K562 (cell line): ENCODE data around the gene LIF. TPM values are rescaled to one million over a fixed set of nuclear protein-coding genes. Genes with fewer than 3 reads are reported as not detected.

ENCODE experiments used
- ATAC-seq: fragments of 200-7000 bp; cut with Tn5 transposase; 3 replicates; pipeline ENCODE4 v1.9.1; 2020; ENCODE audit warnings: moderate library complexity
- BruUV-seq: library from RNA; stranded (reverse); fragments of 400-500 nt; replicated peaks from 2 replicates; lab custom pipeline; 2021; lab: Mats Ljungman, UMichigan
- CTCF ChIA-PET: fragments of 300-600 bp; formaldehyde crosslinking; extraction: SDS; loops from one replicate; lab custom pipeline; 2021; ENCODE audit warnings: low intra/inter-chr PET ratio; lab: Yijun Ruan, JAX
- POLR2A ChIA-PET: fragments of 300-600, 350-650 bp; sonication (Branson Sonifier 250); formaldehyde crosslinking; extraction: SDS; loops from one replicate; lab custom pipeline; 2021; ENCODE audit warnings: antibody characterized with exemption, inconsistent platforms; lab: Yijun Ruan, JAX
- DNase-seq, 4 experiments: peaks; one replicate each; pipeline versions ENCODE4 v3.0.0 to v3.0.0-alpha.2; 2011 to 2018; ENCODE audit warnings: low spot score in 3 of 4, mixed read lengths in 3 of 4; ENCODE audit errors: extremely low read depth in 1 of 4
- FAIRE-seq: peaks from 2 replicates; lab custom pipeline; 2011; peaks lifted over from hg19 to GRCh38; lab: Jason Lieb, UNC
- H2AFZ ChIP-seq: 2 replicates; pipeline ENCODE4 v1.6.0; 2011; ENCODE audit warnings: low read depth, low read length, control low read depth, inconsistent platforms
- H3K27ac ChIP-seq: fragments of 200-600 bp; 3 replicates; pipeline ENCODE4 v1.8.0; 2011; ENCODE audit warnings: low read depth, mild to moderate bottlenecking, control low read depth, inconsistent platforms, low read length, moderate library complexity, mixed read lengths; ENCODE audit errors: extremely low read depth
- H3K27me3 ChIP-seq, 2 experiments: fragments of 300-600 bp in 1 of 2; 2 replicates in 1 of 2; 3 replicates in 1 of 2; pipeline versions ENCODE4 v1.6.0 to v1.8.0; 2011; ENCODE audit warnings: inconsistent platforms in 2 of 2, low read length in 2 of 2, mild to moderate bottlenecking in 1 of 2, mixed read lengths in 1 of 2, moderate library complexity in 1 of 2; ENCODE audit not compliant: control insufficient read depth in 2 of 2, insufficient read depth in 2 of 2
- H3K36me3 ChIP-seq: fragments of 300-600 bp; 3 replicates; pipeline ENCODE4 v1.8.0; 2011; ENCODE audit warnings: mild to moderate bottlenecking, low read length, inconsistent platforms; ENCODE audit not compliant: control insufficient read depth, insufficient read depth
- H3K4me1 ChIP-seq, 2 experiments: fragments of 200-600 bp in 1 of 2; replicated peaks in 1 of 2; 2 replicates in 1 of 2; 3 replicates in 1 of 2; pipeline versions ENCODE4 v1.5.1 to v1.8.0; 2011; ENCODE audit warnings: inconsistent platforms in 2 of 2, low read length in 2 of 2, mild to moderate bottlenecking in 1 of 2, mixed read lengths in 1 of 2, moderate library complexity in 1 of 2; ENCODE audit not compliant: control insufficient read depth in 2 of 2, insufficient read depth in 2 of 2
- H3K4me2 ChIP-seq: 2 replicates; pipeline ENCODE4 v1.6.1; 2011; ENCODE audit warnings: low read length, control low read depth, inconsistent platforms, mixed read lengths; ENCODE audit not compliant: insufficient read depth
- H3K4me3 ChIP-seq: fragments of 200-600 bp; sonication (generic), shearing (Covaris generic); 2 replicates; pipeline ENCODE4 v1.5.1; 2016; ENCODE audit warnings: control low read depth, inconsistent platforms
- H3K79me2 ChIP-seq: fragments of 200-600 bp; 3 replicates; pipeline ENCODE4 v1.8.0; 2011; ENCODE audit warnings: low read length, inconsistent platforms; ENCODE audit not compliant: control insufficient read depth, insufficient read depth
- H3K9ac ChIP-seq, 2 experiments: 2 replicates each; pipeline versions ENCODE4 v1.6.0 to v1.6.1; 2011; ENCODE audit warnings: low read depth in 2 of 2, low read length in 2 of 2, control low read depth in 1 of 2, inconsistent platforms in 1 of 2, mild to moderate bottlenecking in 1 of 2, mixed read lengths in 1 of 2; ENCODE audit not compliant: insufficient read depth in 1 of 2
- H3K9me1 ChIP-seq: one replicate; pipeline ENCODE4 v1.6.0; 2011; ENCODE audit warnings: inconsistent platforms, mild to moderate bottlenecking, low read length, moderate library complexity; ENCODE audit not compliant: control insufficient read depth, insufficient read depth
- H3K9me3 ChIP-seq: replicated peaks from 2 replicates; pipeline ENCODE4 v1.5.1; 2011; ENCODE audit warnings: low read depth, low read length, inconsistent platforms; ENCODE audit not compliant: control insufficient read depth, insufficient read depth
- H4K20me1 ChIP-seq: replicated peaks from 2 replicates; pipeline ENCODE4 v1.6.1; 2011; ENCODE audit warnings: low read length, inconsistent platforms, mixed read lengths; ENCODE audit not compliant: control insufficient read depth, insufficient read depth
- ARID1B ChIP-seq: fragments of 450-650 bp; IDR thresholded peaks from 2 replicates; pipeline ENCODE4 v1.6.1; 2016; ENCODE audit warnings: antibody characterized with exemption, mild to moderate bottlenecking, inconsistent platforms
- CBFA2T3 ChIP-seq: fragments of 450-650 bp; IDR thresholded peaks from 2 replicates; pipeline ENCODE4 v1.6.1; 2017
- CBX1 ChIP-seq: sonication (generic); IDR thresholded peaks from 2 replicates; pipeline ENCODE4 v1.6.1; 2016; ENCODE audit warnings: antibody characterized with exemption, low read depth, mild to moderate bottlenecking
- ELK1 ChIP-seq: sonication (generic); formaldehyde crosslinking; IDR thresholded peaks from 2 replicates; pipeline ENCODE4 v1.8.1; 2022; ENCODE audit warnings: missing genetic modification reagents
- NFIC ChIP-seq: fragments of 450-650 bp; IDR thresholded peaks from 2 replicates; pipeline ENCODE4 v1.6.1; 2017; ENCODE audit warnings: mild to moderate bottlenecking, inconsistent platforms
- NRF1 ChIP-seq, 2 experiments: fragments of 450-650 bp; IDR thresholded peaks in 1 of 2; conservative IDR thresholded peaks in 1 of 2; 2 replicates each; pipeline ENCODE4 v1.6.1; 2014; ENCODE audit warnings: mild to moderate bottlenecking in 2 of 2
- OTX1 ChIP-seq: fragments of 450-650 bp; formaldehyde crosslinking; IDR thresholded peaks from 2 replicates; pipeline ENCODE4 v1.4.0; 2022; ENCODE audit warnings: mild to moderate bottlenecking
- POLR2G ChIP-seq: fragments of 200-400 bp; formaldehyde crosslinking; IDR thresholded peaks from 2 replicates; pipeline ENCODE4 v1.6.1; 2017; ENCODE audit warnings: low read depth, mild to moderate bottlenecking, antibody characterized with exemption, low read length, moderate library complexity
- PREB ChIP-seq: sonication (generic); formaldehyde crosslinking; IDR thresholded peaks from 2 replicates; pipeline ENCODE4 v1.8.1; 2023; ENCODE audit warnings: mild to moderate bottlenecking, missing genetic modification reagents
- RBM34 ChIP-seq: fragments of 200-400 bp; formaldehyde crosslinking; IDR thresholded peaks from 2 replicates; pipeline ENCODE4 v1.6.1; 2018; ENCODE audit warnings: low read length, borderline replicate concordance; ENCODE audit not compliant: insufficient read depth
- RREB1 ChIP-seq: fragments of 250-450 bp; sonication (Bioruptor Pico); IDR thresholded peaks from 2 replicates; pipeline ENCODE4 v1.4.0; 2020
- TAL1 ChIP-seq: fragments of 450-650 bp; IDR thresholded peaks from 2 replicates; pipeline ENCODE4 v1.6.1; 2016; ENCODE audit warnings: mild to moderate bottlenecking
- TCF3 ChIP-seq: sonication (generic); formaldehyde crosslinking; IDR thresholded peaks from 2 replicates; pipeline ENCODE4 v1.4.0; 2020; ENCODE audit warnings: mild to moderate bottlenecking, missing genetic modification reagents
- ZBTB43 ChIP-seq: sonication (generic); formaldehyde crosslinking; IDR thresholded peaks from 2 replicates; pipeline ENCODE4 v1.8.0; 2023; ENCODE audit warnings: mild to moderate bottlenecking, missing genetic modification reagents
- WGBS: fragments of 100-300 bp; shearing (Covaris generic); methylation state at CpG from one replicate; pipeline ENCODE4 v1.1.6; 2016; ENCODE audit warnings: low coverage, mixed read lengths; ENCODE audit not compliant: insufficient coverage; ENCODE audit errors: missing lambda C conversion rate; 5-methylcytosine and 5-hydroxymethylcytosine counted together
- in situ Hi-C: fragments of 300-500 bp; cut with MboI; formaldehyde crosslinking; loops from 4 replicates; pipeline ENCODE4 v1.15.0; 2018; ENCODE audit warnings: inconsistent platforms, mixed read lengths
- intact Hi-C: fragments of 100-400 bp; cut with micrococcal nuclease; formaldehyde crosslinking; loops from 2 replicates; pipeline ENCODE4 v1.14.2; 2022
- polyA plus RNA-seq, 8 experiments: library from polyadenylated mRNA; depleted of rRNA in 4 of 8; stranded (reverse) in 5 of 8; unstranded in 3 of 8; fragments of >200 nt; fragmentation: Nextera tagmentation in 2 of 8; fragmentation: Illumina TruSeq in 1 of 8; extraction: Ambion mirVana in 2 of 8; extraction: Trizol in 1 of 8; gene quantifications; 2 replicates each; pipeline versions ENCODE4 v1.2.1 to v1.2.3, GENCODE V29; 2011 to 2014; ENCODE audit warnings: inconsistent platforms in 1 of 8, missing spikeins in 1 of 8
- total RNA-seq, 7 experiments: library from RNA; depleted of rRNA in 6 of 7; stranded (reverse); fragments of >200 nt in 6 of 7; fragmentation: Illumina TruSeq in 2 of 7; extraction: Trizol in 2 of 7; gene quantifications; 2 replicates each; pipeline versions ENCODE4 v1.2.1 to v1.2.3, GENCODE V29; 2011 to 2021; ENCODE audit warnings: low replicate concordance in 1 of 7

The LIF gene
- total and polyA plus RNA-seq, 9 of the 15 experiments (the other 6 are each of a cell fraction or from before 2014, with no cell fraction given): 0.05 to 0.39 (median 0.18) TPM; not detected in 3

- Histone ChIP-seq H3K9me3 (no peaks in the 10 kb centered on the region), H3K4me1 (peaks cover 12 to 61% of the 10 kb centered on the region in 2 experiments; a peak in 4 of 5 replicates), H3K27ac (no peak overlapping the region), H3K9ac (peak overlapping the region in 1 of 2 experiments; percentile 88; a peak in 2 of 4 replicates), H2AFZ (no peak overlapping the region), H4K20me1 (no peaks in the 10 kb centered on the region), H3K9me1 (no peaks in the 10 kb centered on the region), H3K4me3 (no peak overlapping the region), H3K4me2 (peak overlapping the region; percentile 21; the same call in 1 of the 2 replicates), H3K27me3 (no peaks in the 10 kb centered on the region; a peak in 1 of 5 replicates), H3K79me2 (no peaks in the 10 kb centered on the region), H3K36me3 (no peaks in the 10 kb centered on the region)
- WGBS: 6% methylated on average over 7 of the region's 9 CpGs
- FAIRE-seq (peak; percentile 61), DNase-seq (peak; percentile 61 to 72 (median 63)), ATAC-seq (peak; percentile 6; the same call in 2 of the 3 replicates)
- in situ Hi-C loops: loop anchor here (5.0 to 10.0 kb wide), 3 partner anchors 93 to 321 kb away; partner anchors contain the start of gene TCN2
- intact Hi-C loops: no loop called here
- POLR2A ChIA-PET: interaction anchor here (0.6 kb wide), 2 partner anchors 23 to 236 kb away, joined by 3 read pairs; no protein-coding TSS in a partner anchor
- BruUV-seq: no TSS peak
- CTCF ChIA-PET: no interaction called here
- no peak for TF ChIP-seq RBM34
- no peak for TF ChIP-seq ELK1 (CRISPR knock-in tag)
- peak; percentile 31; the same call in 1 of the 2 replicates for TF ChIP-seq ARID1B
- TF ChIP-seq POLR2G: no peak
- no peak for TF ChIP-seq CBX1
- TF ChIP-seq CBFA2T3: peak; percentile 42
- TF ChIP-seq ZBTB43 (CRISPR knock-in tag): no peak
- TF ChIP-seq PREB: no peak
- TF ChIP-seq TCF3 (CRISPR knock-in tag): peak; percentile 52
- no peak for TF ChIP-seq RREB1
- peak; percentile 9; the same call in 1 of the 2 replicates for TF ChIP-seq TAL1
- TF ChIP-seq NRF1 (conservative IDR thresholded peaks at IDR 0.05 in 1 of 2, IDR thresholded peaks at IDR 0.05 in 1 of 2): peak in 1 of 2 experiments; percentile 31; a peak in 1 of 4 replicates
- TF ChIP-seq NFIC: peak; percentile 54
- no peak for TF ChIP-seq OTX1 (CRISPR knock-in tag)
Observed at GRCh38 chr22:30284172-30284571, 37.6 kb upstream of the LIF start.
